RPMI8226 (cell line): Measurements from ENCODE around the gene NAV1.
"Not testable (repeated sequence)": the region's sequence is repeated elsewhere in the genome, so short reads cannot be mapped to it uniquely, and the experiment has no call there.

ENCODE experiments used
- DNase-seq: peaks from one replicate; pipeline ENCODE4 v3.0.0-alpha.2; 2015

Gene NAV1

DNA sequence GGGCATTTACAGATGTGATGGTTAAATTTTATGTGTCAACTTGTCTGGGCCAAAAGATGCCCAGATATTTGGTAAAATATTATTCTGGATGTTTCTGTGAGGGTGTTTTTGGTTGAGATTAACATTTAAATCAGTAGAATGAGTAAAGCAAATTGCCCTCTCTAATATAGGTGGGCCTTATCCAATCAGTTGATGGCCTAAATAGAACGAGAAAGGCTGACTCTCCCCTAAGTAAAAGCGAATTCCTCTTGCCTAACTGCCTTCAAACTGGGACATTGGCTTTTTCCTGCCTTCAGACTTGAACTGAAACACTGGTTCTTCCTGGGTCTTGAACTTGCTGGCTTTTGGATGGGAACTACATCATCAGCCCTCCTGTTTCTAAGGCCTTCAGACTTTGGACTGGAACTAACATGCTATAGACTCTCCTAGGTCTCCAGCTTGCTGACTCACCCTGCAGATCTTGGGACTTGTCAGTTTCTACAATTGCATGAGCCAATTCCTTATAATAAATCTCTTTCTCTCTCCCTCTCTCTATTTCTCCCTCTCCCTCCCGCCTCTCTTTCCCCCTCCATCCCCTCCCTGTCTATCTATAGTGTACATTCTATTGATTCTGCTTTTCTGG lies 10.2 kb upstream of the NAV1 start:
- no peak for DNase-seq

DNA sequence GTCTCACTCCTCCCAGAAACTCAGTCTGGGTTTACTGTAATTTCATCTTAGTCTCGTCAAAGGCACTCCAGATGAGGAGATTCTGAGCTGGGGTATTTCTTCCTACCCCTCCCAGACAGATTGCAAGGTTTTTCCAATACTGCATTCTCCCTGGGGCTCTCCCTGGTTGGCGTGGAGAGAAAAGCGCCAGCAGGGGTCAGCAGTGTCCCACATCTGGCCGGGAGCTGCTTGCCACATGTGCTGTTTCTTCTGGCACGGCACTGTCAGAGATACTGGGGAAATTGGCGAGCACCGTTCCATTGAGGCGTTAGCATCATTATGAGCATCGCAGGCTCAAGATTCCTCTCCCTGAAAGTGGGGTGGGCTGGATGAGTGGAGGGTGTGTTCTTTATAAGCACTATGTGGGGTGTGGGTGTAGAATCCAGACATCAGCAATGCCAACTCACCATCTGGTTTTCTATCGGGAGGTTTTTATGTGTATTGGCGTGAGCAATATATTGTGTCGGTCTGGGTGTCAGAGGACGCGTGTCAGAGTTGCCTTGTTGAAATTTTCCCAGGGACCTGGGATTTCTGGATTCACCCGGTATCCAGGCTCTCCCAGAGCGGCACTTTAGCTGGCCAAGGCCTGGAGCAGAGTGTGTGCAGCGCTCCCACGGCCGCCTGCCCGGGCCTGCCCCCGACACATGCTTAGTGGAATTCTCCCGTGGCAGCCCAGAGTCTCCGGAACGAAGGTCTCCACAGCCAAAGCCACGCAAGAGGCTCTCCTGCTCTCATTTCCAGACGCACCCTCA lies 8.0 kb upstream of the NAV1 start:
- peak; percentile 66 for DNase-seq

DNA sequence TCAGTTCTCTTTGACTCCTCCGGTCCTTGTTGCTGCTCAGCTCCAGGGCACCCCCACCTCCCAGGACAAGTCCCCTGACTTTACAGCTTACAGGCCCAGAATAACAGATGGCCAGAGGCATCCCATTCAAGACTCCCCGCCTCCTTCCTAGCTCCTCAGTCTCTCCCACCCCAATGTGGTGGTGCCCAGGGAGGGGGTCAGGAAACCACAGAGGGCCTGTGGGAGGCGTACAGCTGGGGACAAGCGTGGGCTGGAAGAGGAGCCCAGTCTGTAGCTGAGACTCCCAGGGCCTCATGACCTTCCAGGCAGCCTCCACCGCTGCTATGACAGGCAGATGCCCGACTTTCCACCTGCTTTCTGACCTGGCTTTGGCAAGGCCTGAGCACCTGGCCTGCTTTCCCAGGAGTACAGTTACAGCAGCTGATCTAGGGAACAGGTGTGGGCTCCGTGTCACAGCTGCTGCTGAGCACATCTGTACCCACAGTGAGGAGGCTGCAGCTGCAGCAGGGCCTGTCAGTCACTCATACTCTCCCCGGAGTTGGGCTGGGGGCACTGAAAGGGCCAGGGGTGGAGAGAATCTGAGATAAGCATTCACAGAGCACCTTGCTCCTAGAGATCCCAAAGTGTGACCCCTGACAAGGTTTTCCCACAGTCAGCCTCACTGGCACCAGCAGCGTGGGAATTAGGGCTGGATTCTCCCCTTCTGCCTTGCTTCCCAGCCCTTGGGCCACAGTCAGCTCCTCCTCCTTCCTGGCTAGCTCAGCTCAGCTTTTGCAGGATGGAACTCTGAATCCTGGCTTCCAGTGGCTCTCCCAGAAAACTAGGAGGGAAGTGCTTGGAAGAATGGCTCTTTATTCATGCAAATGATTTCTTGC lies 7.1 kb upstream of the NAV1 start:
- peak; percentile 72 for DNase-seq

DNA sequence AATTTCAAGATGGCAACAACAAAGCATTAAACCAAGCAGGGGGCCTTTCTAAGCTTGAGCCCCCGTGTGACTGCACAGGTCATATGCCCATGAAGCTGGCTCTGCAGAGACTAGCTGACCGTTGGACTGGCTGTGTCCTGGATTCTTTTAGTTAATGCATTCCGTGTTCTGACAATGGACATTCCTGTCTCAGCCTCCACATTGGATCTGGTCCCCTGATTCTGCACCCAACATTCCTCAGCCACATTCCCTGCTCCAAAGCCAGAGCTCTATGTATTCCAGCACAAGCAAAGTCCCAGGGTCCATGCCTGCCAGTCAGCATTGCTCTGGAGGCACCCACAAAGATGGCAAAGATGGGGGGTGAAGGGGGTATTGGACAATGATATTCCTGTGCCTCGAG lies 5.1 kb upstream of the NAV1 start:
- DNase-seq, result no peak

DNA sequence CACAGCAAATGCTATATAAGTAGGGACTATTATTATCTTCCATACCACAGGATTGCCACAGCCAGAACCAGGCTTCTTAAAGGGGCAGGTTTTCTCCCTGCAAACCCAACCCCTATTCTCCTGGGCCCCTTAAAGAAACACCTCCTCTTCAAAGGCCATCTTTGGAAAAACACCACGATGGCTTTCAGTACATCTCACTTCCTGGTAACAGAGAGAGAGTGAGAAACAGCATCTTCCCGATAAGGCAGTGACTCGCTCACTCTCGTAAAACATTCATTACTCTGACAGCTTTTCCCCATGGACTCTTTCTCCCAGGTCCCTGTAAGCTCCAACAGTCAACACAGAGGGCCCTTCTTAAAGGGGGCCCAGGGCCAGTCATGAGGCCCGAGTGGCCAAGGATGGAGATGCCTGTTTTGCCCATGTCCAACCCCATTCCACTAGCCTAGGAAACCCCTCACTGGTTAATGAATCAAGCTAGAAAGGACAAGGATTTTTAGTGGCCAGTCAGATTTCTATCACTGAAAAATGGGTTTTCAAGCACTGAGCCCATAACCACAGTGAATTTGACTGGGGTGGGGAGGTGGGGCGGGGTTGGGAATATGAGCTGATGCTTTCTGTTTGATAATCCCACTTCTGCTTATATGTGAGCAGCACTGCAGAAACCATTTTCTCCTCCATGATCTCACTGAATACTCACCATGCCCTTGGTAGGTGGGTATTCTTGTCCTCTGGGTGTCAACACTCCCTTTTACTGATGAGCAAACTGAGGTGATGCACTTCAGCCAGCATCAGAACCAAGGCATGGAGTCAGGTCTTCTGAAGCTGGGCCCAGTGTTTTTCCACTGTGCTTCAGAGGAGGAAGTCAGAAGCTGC lies 3.6 kb upstream of the NAV1 start:
- DNase-seq, result no peak

DNA sequence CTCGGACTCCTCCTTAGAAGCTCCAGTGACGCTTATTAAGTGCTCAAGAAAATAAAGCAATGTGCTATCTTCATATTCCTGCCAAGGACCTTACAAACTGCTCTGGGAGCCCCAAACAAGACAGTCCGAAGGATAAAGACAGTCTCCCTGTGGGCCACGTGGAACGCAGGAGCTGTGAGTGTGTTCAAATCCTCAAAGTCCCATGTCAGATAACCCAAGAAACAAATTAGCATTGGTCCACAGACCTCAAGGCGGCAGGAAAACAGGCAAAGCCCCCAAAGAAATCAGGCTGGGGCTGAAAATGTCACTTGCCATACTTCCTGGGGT lies 3.0 kb upstream of the NAV1 start:
- DNase-seq, result no peak

DNA sequence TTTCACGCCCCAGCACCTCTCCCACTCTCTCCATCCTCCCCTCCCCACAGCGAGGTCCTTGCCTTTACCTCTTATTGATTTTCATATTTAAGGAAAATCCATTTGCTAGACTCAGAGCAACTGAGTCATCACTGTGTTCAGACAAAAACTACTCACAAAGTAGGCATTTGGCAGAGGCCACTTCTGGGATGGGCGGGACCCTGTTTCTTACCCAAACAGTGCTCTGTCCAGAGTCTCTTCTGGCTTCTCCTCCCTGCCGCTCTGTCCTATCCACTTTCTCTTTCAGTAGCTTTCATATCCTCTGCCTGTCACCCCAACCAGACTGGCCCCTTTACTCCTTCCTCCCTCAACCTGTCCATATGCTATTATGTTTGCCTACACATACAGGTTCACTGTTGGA lies 2.4 kb upstream of the NAV1 start:
- DNase-seq, result peak; percentile 29

DNA sequence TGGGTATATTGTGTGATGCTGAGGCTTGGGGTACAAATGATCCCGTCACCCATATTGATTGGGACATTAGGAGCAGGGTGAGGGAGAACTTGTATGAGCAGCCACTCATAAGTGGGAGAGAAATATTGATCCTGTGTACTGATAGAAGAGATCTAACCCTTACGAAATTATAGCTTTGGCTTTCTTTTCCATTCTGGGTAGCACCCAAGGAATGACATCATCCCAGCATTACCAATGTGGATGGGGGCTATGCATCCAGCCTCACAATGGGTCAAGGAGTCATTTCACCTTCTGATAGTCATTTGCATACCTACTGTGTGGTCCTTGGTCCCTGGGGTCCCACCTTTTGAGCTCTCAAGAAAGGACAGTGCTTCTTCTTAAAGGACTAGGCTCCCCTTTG lies 1.9 kb upstream of the NAV1 start:
- no peak for DNase-seq

DNA sequence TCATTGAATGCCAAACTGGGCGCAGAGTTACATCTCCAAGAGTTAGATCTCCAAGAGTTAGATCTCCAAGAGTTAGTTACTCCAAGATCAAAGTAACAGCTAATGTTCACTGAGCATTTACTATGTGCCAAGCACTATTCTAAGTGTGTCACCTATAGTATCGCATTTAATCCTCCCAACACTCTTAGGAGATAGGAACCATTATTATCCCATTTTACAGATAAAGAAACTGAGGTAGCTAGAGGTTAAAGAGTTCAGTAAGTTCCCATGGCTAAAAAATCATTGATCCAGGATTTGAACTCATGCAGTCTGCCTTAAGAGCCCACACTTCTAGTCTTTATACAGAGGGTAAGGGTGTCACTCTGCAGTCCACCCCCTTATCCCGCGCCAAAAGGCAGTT lies 1.5 kb upstream of the NAV1 start:
- DNase-seq, result no peak

DNA sequence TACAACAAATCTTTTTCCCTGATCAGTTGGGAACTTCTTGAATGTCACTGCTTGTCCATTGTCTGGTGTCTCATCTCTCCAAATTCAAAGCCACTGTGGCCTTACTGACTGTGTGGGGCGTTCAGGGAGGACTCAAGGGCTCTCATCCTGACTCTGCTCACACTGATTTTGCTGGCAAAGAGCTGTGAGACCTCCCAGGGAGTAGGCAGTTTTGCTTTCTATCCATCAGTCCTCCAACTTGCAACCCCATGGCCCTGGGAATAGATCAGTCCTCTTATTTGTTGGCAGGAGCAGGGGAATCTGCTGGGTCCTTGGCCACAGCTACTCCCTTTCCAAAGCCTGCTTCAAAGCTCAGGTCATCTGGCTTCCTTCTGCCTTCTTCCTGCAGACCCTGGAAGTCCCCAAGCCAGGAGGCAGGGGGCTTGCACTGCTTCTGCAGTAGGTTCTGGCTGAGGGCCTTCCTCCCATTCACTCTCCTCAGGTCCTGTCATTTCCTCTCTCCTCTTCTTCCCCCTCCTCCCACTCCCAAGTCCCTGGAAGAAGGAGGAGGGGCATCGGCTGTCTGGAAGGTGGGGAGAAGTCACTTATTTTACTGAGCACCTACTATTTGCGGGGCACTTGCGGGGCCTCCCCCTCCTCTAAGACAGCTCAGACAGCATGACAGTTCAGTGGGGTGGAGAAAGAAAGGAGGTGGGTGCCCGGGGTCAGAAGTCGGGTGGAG lies 876 bp upstream of the NAV1 start:
- DNase-seq, result no peak

DNA sequence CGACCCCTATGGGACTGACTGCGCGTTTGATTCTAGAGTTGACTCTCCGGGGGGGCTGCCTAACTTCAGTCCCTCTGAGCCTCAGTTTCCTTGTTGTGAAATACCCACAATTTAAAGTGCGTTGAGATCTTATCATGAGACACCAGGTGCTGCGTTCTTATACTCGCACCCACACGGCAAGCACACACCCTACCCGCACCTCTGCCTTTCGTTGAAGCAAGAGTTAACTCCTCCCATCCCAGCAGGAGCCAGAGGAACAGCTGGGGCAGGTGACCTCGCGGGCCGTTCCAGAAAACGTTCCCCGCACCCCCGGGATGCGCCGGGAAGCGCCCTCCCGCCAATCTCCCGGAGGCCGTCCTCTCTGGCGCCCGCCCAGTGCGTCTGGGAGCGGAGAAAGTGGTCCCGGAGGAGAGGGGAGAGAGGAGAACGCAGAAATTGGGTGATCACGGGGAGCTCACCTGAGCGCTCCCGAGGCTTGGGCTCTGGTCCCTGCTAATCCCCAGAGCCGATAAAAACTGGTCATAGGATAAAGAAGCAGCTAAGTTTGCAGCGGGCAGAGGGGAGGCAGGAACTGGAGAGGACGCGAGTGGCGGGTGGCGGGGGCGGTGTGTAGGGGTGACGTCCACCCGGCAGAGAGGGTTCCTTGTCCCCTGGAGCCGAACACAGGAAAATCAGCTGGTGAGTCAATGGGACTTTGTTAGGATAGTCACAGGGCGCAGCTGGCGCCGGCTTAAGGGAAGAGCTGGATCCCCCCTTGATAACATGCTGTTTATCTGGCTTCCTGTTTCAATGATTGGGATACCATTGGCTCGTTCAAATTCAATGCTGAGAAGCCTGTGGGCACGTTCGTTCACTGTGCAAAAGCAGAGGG lies 869 bp downstream of the NAV1 start:
- no peak for DNase-seq

DNA sequence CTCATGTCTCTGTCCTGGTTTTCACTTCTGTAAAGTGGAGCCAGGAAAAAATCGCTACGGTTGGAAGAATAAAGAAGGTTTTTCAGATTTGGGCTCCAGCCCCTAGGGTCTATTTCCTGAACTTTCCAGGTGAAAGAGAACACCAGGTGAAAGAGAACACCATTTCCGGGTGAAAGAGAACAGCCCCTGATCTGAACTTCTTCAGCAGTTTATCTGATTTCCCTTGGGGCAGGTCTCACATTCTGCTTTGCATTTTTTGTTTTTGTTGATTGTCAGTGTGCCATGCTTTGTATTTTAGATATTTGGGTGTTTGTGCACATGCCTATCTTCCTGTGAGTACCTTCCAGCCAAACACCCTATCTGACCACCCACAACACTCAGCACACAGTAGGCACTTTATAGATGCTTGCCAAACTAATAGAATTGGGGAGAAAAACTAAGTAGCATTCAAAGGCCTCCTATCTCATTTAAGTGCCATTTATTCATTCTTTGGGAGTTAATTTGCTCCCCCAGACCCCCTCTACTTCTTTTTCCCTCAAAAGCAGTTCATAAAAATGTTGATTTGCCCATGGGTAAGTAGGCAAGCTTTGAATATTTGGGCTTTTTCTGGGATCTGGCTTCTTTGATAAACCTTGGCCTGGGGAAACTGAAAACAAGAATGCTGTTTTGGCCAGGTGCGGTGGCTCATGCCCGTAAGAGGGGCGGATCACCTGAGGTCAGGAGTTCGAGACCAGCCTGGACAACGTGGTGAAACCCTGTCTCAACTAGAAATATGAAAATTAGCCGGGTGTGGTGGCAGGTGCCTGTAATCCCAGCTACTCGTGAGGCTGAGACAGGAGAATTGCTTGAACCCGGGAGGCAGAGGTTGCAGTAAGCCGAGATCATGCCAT lies 2.2 kb downstream of the NAV1 start:
- DNase-seq, result no peak

DNA sequence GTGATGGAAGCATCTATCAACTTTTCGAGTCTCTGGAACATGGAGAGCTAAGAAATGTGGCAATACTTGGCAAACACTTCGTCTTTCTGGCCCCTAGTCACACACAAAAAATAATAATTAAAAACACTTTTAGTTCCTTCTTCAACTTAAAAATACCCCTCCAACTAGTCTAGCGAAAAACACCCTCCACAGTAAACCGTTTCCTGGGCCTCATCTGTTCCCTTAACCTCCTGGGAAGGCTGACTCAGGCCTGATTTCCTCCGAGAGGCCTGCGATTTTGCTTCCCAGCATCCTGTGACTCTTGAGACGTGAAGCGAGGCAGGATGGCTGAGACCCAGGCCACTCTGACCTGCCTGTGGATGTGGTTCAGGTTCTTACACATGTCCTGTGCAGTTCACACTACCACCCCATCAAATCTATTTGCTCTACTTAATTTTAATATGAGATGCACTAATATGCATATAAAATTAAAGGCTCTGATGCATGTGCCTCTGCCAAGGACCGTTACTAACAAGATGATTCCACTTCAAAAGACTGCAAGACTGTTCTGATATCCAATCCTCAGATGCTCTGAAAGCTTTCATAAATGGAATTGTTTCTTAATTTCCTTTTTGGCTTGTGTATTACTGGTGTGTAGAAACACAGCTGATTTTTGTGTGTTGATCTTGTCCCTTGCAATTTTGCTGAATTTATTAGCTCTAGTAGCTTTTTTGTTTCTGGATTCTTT lies 3.5 kb downstream of the NAV1 start:
- no peak for DNase-seq

DNA sequence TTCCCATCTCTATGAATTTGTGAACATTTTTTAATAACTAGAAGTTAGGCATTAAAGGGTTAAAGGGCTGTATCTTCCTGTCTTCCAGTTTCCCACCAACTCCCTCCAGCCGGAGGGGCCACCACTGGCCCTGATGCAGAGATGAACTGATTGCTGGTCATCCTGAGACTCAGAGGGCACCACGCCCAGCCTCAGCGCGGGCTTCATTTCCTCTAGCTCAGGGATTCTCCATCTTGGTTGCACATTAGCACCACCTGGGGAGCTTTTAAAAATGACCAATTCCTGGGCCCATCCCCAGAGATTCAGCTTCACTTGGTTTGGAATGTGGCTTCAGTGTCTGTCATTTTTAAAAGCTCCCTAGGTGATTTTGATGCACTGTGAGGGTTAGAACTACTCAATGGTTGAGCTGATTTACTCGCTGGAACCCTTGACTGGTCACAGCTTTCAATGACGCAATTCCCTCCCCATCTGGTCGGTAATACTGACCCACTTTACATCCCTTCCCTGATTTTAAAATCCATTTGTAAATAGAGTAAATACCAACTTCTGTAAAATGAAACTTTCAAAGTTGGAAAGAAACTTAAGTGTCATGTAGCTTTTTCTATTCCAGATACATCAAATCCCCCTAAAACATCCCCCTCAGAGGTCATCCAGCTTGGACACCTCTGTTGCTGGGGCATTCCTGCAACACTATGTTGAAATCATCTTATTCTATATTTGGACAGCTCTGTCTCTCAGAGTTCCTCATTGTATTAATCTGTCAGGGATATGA lies 5.1 kb downstream of the NAV1 start:
- no peak for DNase-seq

DNA sequence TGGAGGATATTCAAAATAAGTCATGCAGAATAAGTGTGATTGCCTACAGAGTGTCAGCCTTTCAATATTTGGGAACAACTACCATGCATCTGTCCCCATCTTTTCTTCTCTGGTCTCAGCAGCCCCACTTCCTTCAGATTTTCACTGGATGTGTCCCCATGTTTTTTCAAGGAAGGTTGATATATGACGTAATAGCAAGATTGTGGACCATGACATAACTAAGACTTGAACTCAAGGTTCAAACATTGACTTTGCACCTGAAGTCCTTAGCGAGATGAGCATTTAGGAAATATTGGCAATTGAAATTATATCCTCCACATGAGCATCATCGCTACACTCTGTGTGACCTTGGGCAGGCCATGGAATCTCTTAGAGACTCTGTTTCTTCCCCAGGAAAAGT lies 5.8 kb downstream of the NAV1 start:
- DNase-seq, result no peak

DNA sequence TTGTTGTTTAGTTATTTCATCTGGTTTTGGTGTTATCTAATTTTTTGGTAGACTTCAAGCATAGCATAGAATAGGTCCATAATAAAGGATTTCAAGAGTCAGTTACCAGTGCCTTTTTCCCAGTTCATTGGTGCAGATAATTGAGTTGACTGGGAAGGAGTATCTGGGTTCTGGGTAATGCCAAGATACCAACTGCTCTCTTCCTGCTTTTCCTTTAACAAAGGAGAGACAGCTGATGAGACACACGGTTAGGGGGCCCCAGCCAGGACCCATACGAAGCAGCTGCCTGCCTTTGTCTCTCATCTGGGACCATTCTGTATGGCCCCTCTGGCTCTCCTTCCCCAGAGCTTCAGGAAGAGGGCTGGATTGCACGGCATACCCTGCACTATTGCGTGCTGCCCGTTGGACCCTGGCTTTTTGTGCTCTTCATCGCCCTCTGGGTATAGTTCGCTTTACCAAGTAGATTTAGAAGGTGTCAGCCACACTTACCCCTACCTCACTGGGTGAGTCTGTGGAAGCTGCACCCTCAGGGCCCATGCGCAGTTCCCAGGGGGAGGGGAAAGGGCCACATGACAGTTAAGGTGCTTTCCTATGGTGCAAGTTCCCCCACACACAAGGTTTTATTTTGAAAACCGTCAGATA lies 7.0 kb downstream of the NAV1 start:
- peak; percentile 54 for DNase-seq

DNA sequence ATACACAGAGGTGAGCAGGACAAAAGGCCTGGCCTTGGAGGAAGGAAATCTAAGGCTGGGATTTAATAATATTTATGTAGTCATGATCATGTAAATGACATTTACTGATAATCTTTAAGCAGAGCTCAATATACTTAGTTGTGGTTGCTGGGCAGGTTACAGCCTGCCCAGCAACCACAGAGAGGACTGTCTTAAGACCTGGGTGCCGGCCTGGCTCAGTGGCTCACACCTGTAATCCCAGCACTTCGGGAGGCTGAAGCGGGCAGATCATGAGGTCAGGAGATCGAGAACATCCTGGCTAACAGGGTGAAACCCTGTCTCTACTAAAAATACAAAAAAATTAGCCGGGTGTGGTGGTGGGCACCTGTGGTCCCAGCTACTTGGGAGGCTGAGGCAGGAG lies 10.6 kb downstream of the NAV1 start:
- not testable (repeated sequence) for DNase-seq

DNA sequence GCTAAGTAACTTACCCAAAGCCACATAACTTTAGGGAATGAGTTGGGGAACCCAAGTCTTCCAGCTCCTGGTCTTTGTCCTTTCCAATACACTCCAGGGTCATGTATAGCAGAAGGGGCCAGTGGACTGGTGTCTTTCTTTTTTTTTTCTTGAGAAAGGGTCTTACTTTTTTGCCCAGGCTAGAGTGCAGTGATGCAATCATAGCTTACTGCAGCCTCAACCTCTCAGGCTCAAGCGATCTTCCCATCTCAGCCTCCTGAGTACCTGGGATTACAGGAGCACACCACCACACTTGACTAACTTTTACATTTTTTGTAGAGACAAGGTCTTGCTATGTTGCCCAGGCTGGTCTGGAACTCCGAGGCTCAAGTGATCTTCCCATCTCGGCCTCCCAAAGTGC lies 12.2 kb downstream of the NAV1 start:
- no peak for DNase-seq
